ENCODE measurements around the gene CHEK1. TPM values are rescaled to one million over a fixed set of nuclear protein-coding genes. Genes with fewer than 3 reads are reported as not detected.

CHEK1 gene
- 9.0 and 9.4 TPM in 2 replicates for total RNA-seq

DNA sequence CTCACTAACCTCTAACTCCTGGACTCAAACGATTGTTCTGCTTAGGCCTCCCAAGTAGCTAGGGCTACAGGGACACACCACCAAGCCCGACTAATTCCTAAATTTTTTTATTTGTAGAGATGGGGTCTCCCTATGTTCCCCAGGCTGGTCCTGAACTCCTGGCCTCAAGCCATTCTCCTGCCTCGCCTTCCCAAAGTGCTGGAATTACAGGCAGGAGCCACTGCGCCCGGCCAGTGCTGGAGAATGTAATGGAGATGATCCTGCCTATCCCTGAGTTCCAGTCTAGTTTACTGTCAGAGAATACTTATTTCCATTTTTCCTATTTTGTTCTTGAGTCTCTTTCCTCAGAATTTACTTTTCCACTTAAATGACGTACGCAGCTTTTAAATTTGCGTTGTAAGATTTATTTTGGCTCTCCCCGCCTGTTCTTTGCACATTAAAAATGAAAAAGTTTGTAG is at the start of gene CHEK1:
Gene CHEK1, plus strand, starts transcription at position 408 of the 458 bp plus-strand sequence. CDS start 1,606 bp downstream, outside the sequence.

DNA sequence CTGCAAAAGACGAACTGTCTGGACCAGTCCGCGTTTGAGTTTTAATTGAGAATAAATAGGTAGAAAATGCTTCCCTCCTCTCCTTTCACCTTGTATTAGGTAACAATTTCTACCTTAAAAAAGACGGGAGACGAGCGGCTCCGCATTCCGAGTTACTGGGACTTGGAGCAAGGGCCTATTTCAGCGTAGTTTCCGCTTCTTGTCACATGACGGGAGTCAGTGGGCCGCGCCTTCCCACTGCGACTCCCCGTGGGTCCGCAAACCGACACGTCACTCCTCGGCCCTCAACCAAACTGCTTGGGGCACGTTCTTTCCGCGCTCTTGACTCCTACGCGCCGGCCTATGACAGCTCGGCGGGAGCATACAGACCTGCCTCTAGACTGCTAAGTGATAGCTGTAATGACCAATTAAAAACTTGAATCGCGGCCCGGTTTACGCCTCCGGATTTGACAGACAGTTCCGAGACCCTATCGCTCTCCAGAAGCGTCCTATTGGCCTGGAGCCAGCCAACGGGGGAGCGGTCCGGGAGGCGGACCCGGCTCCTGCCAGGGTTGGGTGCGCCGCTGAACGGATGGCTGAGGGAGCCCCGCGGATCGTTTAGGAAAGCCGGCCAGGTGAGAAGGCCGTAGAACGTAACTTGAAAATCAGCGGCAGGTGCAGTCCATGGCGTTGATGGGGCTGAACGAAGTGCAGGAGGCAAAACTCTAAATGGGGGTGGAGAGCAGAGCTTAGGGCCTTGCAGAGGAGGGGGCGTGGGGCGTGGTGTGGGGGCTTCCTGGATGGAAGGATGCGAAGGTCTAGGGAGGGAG is 32.5 kb upstream of the CHEK1 start, which contains the start of gene STT3A:
Gene STT3A, plus strand, starts transcription at position 548 of the 809 bp plus-strand sequence. CDS start 3,064 bp downstream, outside the sequence.

DNA sequence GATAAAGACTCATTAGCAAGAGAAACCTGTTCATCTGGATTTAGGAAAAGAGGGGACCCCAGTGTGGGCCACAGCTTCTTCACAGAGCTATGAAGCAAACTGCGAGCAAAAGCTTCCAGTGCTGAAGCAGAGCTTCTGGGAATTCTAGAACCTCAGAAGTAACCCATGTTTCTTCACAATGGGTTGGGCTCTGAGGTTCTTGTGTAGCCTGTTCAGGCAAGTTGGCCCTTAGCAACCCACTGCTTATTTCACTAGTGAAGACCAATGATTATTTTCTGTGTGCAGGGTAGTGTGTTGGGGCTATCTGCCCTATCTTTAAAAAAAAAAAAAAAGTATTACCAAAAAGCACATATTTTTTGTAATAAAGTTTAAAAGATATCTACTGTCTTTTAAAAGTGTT is 55.8 kb downstream of the CHEK1 start, which contains the start of gene ACRV1:
Gene ACRV1, minus strand, starts transcription at position 101 of the 400 bp plus-strand sequence. Its CDS starts 67 bp downstream, at position 34.

Other genes with a start within 250 kb of the CHEK1 start
- gene FEZ1, start 128.9 kb upstream of the CHEK1 start, total RNA-seq, result 61.6 and 66.7 TPM in 2 replicates
- gene EI24, start 55.7 kb upstream of the CHEK1 start, total RNA-seq, result 68.0 and 90.7 TPM in 2 replicates
- 149 and 173 TPM in 2 replicates for gene STT3A, start 32.3 kb upstream of the CHEK1 start, total RNA-seq
- not detected in 2 replicates for gene ACRV1, start 55.7 kb downstream of the CHEK1 start, total RNA-seq
- not detected in 2 replicates for gene PATE1, start 121.1 kb downstream of the CHEK1 start, total RNA-seq
- 0.44 TPM in 1 of 2 replicates, not detected in the other for gene PATE2, start 153.7 kb downstream of the CHEK1 start, total RNA-seq
- not detected in 2 replicates for gene PATE3, start 163.0 kb downstream of the CHEK1 start, total RNA-seq
- not detected in 2 replicates for gene PATE4, start 208.2 kb downstream of the CHEK1 start, total RNA-seq

Measured in cardiac ventricle fibroblast (primary cell).